HCT116 (cell line): ENCODE data around the gene LRP1. TPM values are rescaled to one million over a fixed set of nuclear protein-coding genes. Genes with fewer than 3 reads are reported as not detected.

Source experiments
- ATAC-seq: fragments of 200-7000 bp; cut with Tn5 transposase; 2 replicates; pipeline ENCODE4 v1.9.1; 2020; ENCODE audit warnings: mild to moderate bottlenecking, moderate library complexity
- BruUV-seq: library from RNA; stranded (reverse); fragments of 400-500 nt; replicated peaks from 2 replicates; lab custom pipeline; 2021; lab: Mats Ljungman, UMichigan
- CTCF ChIA-PET: fragments of 300-600 bp; sonication (Branson Sonifier 250); formaldehyde crosslinking; loops from one replicate; lab custom pipeline; 2021; ENCODE audit warnings: antibody characterized with exemption; lab: Charles Lee
- POLR2A ChIA-PET: fragments of 300-600, 350-600 bp; sonication (Branson Sonifier 250); formaldehyde crosslinking; loops from one replicate; lab custom pipeline; 2021; ENCODE audit warnings: antibody characterized with exemption; lab: Charles Lee
- RAD21 ChIA-PET, 2 experiments: fragments of 300-600 bp; sonication (Branson Sonifier 250); formaldehyde crosslinking; loops; one replicate each; lab custom pipeline; 2023; ENCODE audit warnings: low total read pairs in 2 of 2; ENCODE audit not compliant: uncharacterized antibody in 2 of 2, unreplicated experiment in 2 of 2, low non-redundant PET in 1 of 2; lab: Charles Lee
- DNase-seq: peaks from one replicate; pipeline ENCODE4 v3.0.0-alpha.2; 2010; ENCODE audit warnings: low read depth, low spot score
- H2AFZ ChIP-seq: fragments of 200-600 bp; shearing (Covaris generic), sonication (generic); 2 replicates; pipeline ENCODE4 v1.6.1; 2017; ENCODE audit warnings: low read depth, mixed run types, mixed read lengths, antibody characterized with exemption, low read length; ENCODE audit not compliant: poor library complexity, severe bottlenecking
- H3K27ac ChIP-seq: 2 replicates; pipeline ENCODE4 v1.5.1; 2012; ENCODE audit warnings: low read depth, low read length
- H3K27me3 ChIP-seq: fragments of 200-600 bp; sonication (generic); 2 replicates; pipeline ENCODE4 v1.6.1; 2016; ENCODE audit warnings: mixed run types, low read length, mixed read lengths; ENCODE audit not compliant: insufficient read depth
- H3K36me3 ChIP-seq, 2 experiments: fragments of 200-500 bp in 1 of 2; fragments of 200-600 bp in 1 of 2; sonication (Bioruptor generic) in 1 of 2; sonication (generic) in 1 of 2; 2 replicates each; pipeline versions ENCODE4 v1.5.1 to v1.6.1; 2014 to 2016; ENCODE audit warnings: low read length in 2 of 2, inconsistent platforms in 1 of 2, mixed read lengths in 1 of 2, mixed run types in 1 of 2; ENCODE audit not compliant: insufficient read depth in 2 of 2, control insufficient read depth in 1 of 2
- H3K4me1 ChIP-seq, 2 experiments: fragments of 200-600 bp in 1 of 2; sonication (generic) in 1 of 2; 2 replicates each; pipeline versions ENCODE4 v1.5.1 to v1.6.1; 2012 to 2017; ENCODE audit warnings: low read length in 2 of 2, inconsistent platforms in 1 of 2, mild to moderate bottlenecking in 1 of 2, mixed read lengths in 1 of 2, mixed run types in 1 of 2, moderate library complexity in 1 of 2; ENCODE audit not compliant: insufficient read depth in 2 of 2, control insufficient read depth in 1 of 2
- H3K4me2 ChIP-seq: fragments of 200-600 bp; sonication (generic); 2 replicates; pipeline ENCODE4 v1.6.1; 2017; ENCODE audit warnings: mixed run types, low read length, mixed read lengths
- H3K4me3 ChIP-seq, 2 experiments: fragments of 200-600 bp in 1 of 2; sonication (generic) in 1 of 2; replicated peaks in 1 of 2; 2 replicates each; pipeline ENCODE4 v1.5.1; 2011 to 2016; ENCODE audit warnings: low read length in 2 of 2, control low read depth in 1 of 2, low read depth in 1 of 2, mild to moderate bottlenecking in 1 of 2, mixed read lengths in 1 of 2, mixed run types in 1 of 2
- H3K79me2 ChIP-seq: fragments of 200-600 bp; sonication (generic); 2 replicates; pipeline ENCODE4 v1.6.1; 2017; ENCODE audit warnings: mild to moderate bottlenecking, mixed run types, low read length, moderate library complexity, mixed read lengths; ENCODE audit not compliant: insufficient read depth
- H3K9ac ChIP-seq: fragments of 200-600 bp; sonication (generic); 2 replicates; pipeline ENCODE4 v1.6.1; 2016; ENCODE audit warnings: low read length, mixed read lengths
- H3K9me2 ChIP-seq: fragments of 200-600 bp; sonication (generic), shearing (Covaris generic); 2 replicates; pipeline ENCODE4 v1.6.1; 2017; ENCODE audit warnings: mixed run types, mild to moderate bottlenecking, moderate library complexity; ENCODE audit not compliant: insufficient read depth
- H3K9me3 ChIP-seq, 2 experiments: fragments of 200-500 bp in 1 of 2; fragments of 200-600 bp in 1 of 2; sonication (Bioruptor generic) in 1 of 2; sonication (generic) in 1 of 2; 2 replicates each; pipeline ENCODE4 v1.6.1; 2014 to 2017; ENCODE audit warnings: low read length in 2 of 2, mixed read lengths in 2 of 2, inconsistent platforms in 1 of 2, low read depth in 1 of 2, mild to moderate bottlenecking in 1 of 2, mixed run types in 1 of 2, moderate library complexity in 1 of 2; ENCODE audit not compliant: control insufficient read depth in 1 of 2, insufficient read depth in 1 of 2
- H4K20me1 ChIP-seq: fragments of 200-600 bp; sonication (generic), shearing (Covaris generic); 2 replicates; pipeline ENCODE4 v1.6.1; 2017; ENCODE audit warnings: mixed run types, mild to moderate bottlenecking, moderate library complexity; ENCODE audit not compliant: insufficient read depth
- ELF1 ChIP-seq: IDR thresholded peaks from 2 replicates; pipeline ENCODE4 v1.6.1; 2012; ENCODE audit warnings: low read depth, borderline replicate concordance
- EZH2 ChIP-seq: fragments of 200-600 bp; sonication (generic); IDR thresholded peaks from 2 replicates; pipeline ENCODE4 v1.6.1; 2017; ENCODE audit warnings: antibody characterized with exemption, mixed run types
- EZH2phosphoT487 ChIP-seq: fragments of 200-600 bp; IDR thresholded peaks from 2 replicates; pipeline ENCODE4 v1.6.1; 2018; ENCODE audit warnings: antibody characterized with exemption, borderline replicate concordance
- FOSL1 ChIP-seq: IDR thresholded peaks from 2 replicates; pipeline ENCODE4 v1.6.1; 2012; ENCODE audit warnings: low read depth
- JUND ChIP-seq: IDR thresholded peaks from 2 replicates; pipeline ENCODE4 v1.6.1; 2012
- POLR2A ChIP-seq: IDR thresholded peaks from 2 replicates; pipeline ENCODE4 v1.7.0; 2011; ENCODE audit warnings: borderline replicate concordance; ENCODE audit not compliant: insufficient read depth, insufficient read length; ENCODE audit errors: extremely low read depth
- POLR2AphosphoS5 ChIP-seq: IDR thresholded peaks from 2 replicates; pipeline ENCODE4 v1.6.1; 2011; ENCODE audit warnings: mild to moderate bottlenecking, low read depth, low read length, moderate library complexity
- RAD21 ChIP-seq: IDR thresholded peaks from 2 replicates; pipeline ENCODE4 v1.6.1; 2012; ENCODE audit warnings: low read depth, mild to moderate bottlenecking
- SIN3A ChIP-seq: IDR thresholded peaks from 2 replicates; pipeline ENCODE4 v1.6.1; 2012; ENCODE audit warnings: low read depth
- SP1 ChIP-seq: IDR thresholded peaks from 2 replicates; pipeline ENCODE4 v1.6.1; 2012; ENCODE audit warnings: low read depth
- SRF ChIP-seq: IDR thresholded peaks from 2 replicates; pipeline ENCODE4 v1.6.1; 2012; ENCODE audit warnings: low read depth
- TCF7L2 ChIP-seq: IDR thresholded peaks from 2 replicates; pipeline ENCODE4 v1.7.0; 2011; ENCODE audit warnings: borderline replicate concordance, inconsistent platforms; ENCODE audit not compliant: insufficient read depth, insufficient read length; ENCODE audit errors: extremely low read depth
- YY1 ChIP-seq: IDR thresholded peaks from 2 replicates; pipeline ENCODE4 v1.6.1; 2011; ENCODE audit warnings: low read length, low read depth, moderate library complexity, mild to moderate bottlenecking; ENCODE audit not compliant: insufficient replicate concordance; ENCODE audit errors: extremely low read depth
- ZFX ChIP-seq: fragments of 450-650 bp; IDR thresholded peaks from 2 replicates; pipeline ENCODE4 v1.6.1; 2017
- ZNF274 ChIP-seq: fragments of 200-500 bp; sonication (Bioruptor generic); IDR thresholded peaks from 2 replicates; pipeline ENCODE4 v1.6.1; 2014; ENCODE audit warnings: mild to moderate bottlenecking, low read depth, low read length, inconsistent platforms
- intact Hi-C: fragments of 100-400 bp; cut with micrococcal nuclease; formaldehyde crosslinking; loops from 2 replicates; pipeline ENCODE4 v1.10.0; 2022
- total RNA-seq: library from RNA; stranded (reverse); gene quantifications from one replicate; pipeline ENCODE4 v1.2.1, GENCODE V29; 2021; ENCODE audit not compliant: unreplicated experiment
- TF ChIP-seq, protein P1 (sequence below): IDR thresholded peaks from 2 replicates; pipeline ENCODE4 v1.6.1; 2011; ENCODE audit warnings: mild to moderate bottlenecking, low read length, moderate library complexity; ENCODE audit not compliant: insufficient replicate concordance; ENCODE audit errors: extremely low read depth
- TF ChIP-seq, protein P2 (sequence below): IDR thresholded peaks from 2 replicates; pipeline ENCODE4 v1.6.1; 2012
- TF ChIP-seq, protein P3 (sequence below), 3 experiments: fragments of 200-600 bp in 1 of 3; sonication (generic) in 1 of 3; IDR thresholded peaks in 2 of 3; conservative IDR thresholded peaks in 1 of 3; 2 replicates each; pipeline ENCODE4 v1.5.1; 2012 to 2017; ENCODE audit warnings: low read depth in 2 of 3, low read length in 2 of 3, antibody characterized with exemption in 1 of 3, borderline replicate concordance in 1 of 3, control low read depth in 1 of 3, mild to moderate bottlenecking in 1 of 3, mixed read lengths in 1 of 3, mixed run types in 1 of 3, moderate library complexity in 1 of 3; ENCODE audit not compliant: insufficient read depth in 1 of 3
- TF ChIP-seq, protein P4 (sequence below): IDR thresholded peaks from 2 replicates; pipeline ENCODE4 v1.6.1; 2012; ENCODE audit warnings: low read depth
- TF ChIP-seq, protein P5 (sequence below): IDR thresholded peaks from 2 replicates; pipeline ENCODE4 v1.6.1; 2012

LRP1 gene
- total RNA-seq, 1 experiment from 2014 or later = 12.0 TPM

DNA sequence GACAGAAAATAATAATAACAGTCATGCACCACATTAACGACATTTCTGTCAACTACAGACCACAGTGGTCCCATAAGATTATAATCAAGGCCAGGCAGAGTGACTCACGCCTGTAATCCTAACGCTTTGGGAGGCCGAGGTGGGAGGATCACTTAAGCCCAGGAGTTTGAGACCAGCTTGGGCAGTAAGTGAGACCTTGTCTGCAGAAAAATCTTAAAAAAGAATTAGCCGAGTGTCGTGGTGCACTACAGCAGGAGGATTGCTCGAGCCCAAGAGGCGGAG is 30.8 kb upstream of the LRP1 start:
- no peak for DNase-seq
- no TSS peak for BruUV-seq
- no peak overlapping the region for H3K27ac ChIP-seq
- no peak for ATAC-seq
- no peak overlapping the region for H3K4me2 ChIP-seq
- H3K36me3 ChIP-seq = peaks cover 15 to 17% of the 10 kb centered on the region in 2 experiments; a peak in 3 of 4 replicates
- H3K4me1 ChIP-seq = peaks cover 44 to 62% of the 10 kb centered on the region in 2 experiments
- H2AFZ ChIP-seq = no peak overlapping the region
- CTCF ChIA-PET = interaction anchor here (1.0 kb wide), 1 partner anchor 86 kb away, joined by 4 read pairs; no protein-coding TSS in a partner anchor
- POLR2A ChIA-PET = interaction anchor here (1.6 to 7.8 kb wide), 2 partner anchors 18 to 28 kb away, joined by 3 to 32 read pairs; partner anchors contain the start of gene NEMP1
- peaks cover 5% of the 10 kb centered on the region; the same call in 1 of the 2 replicates for H3K79me2 ChIP-seq
- no peaks in the 10 kb centered on the region for H4K20me1 ChIP-seq
- intact Hi-C loops = no loop called here
- H3K9me3 ChIP-seq = no peaks in the 10 kb centered on the region
- no peak overlapping the region for H3K4me3 ChIP-seq
- H3K9ac ChIP-seq = no peak overlapping the region
- TF ChIP-seq TCF7L2 (no peak), JUND (no peak), POLR2A (no peak), POLR2AphosphoS5 (no peak), EZH2phosphoT487 (no peak), YY1 (no peak), RAD21 (no peak), FOSL1 (no peak), SRF (no peak), ELF1 (no peak), ZNF274 (no peak), SIN3A (no peak), SP1 (no peak), ZFX (no peak), EZH2 (no peak)
- TF ChIP-seq, protein P1, sequence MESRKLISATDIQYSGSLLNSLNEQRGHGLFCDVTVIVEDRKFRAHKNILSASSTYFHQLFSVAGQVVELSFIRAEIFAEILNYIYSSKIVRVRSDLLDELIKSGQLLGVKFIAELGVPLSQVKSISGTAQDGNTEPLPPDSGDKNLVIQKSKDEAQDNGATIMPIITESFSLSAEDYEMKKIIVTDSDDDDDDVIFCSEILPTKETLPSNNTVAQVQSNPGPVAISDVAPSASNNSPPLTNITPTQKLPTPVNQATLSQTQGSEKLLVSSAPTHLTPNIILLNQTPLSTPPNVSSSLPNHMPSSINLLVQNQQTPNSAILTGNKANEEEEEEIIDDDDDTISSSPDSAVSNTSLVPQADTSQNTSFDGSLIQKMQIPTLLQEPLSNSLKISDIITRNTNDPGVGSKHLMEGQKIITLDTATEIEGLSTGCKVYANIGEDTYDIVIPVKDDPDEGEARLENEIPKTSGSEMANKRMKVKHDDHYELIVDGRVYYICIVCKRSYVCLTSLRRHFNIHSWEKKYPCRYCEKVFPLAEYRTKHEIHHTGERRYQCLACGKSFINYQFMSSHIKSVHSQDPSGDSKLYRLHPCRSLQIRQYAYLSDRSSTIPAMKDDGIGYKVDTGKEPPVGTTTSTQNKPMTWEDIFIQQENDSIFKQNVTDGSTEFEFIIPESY = no peak
- TF ChIP-seq, protein P2, sequence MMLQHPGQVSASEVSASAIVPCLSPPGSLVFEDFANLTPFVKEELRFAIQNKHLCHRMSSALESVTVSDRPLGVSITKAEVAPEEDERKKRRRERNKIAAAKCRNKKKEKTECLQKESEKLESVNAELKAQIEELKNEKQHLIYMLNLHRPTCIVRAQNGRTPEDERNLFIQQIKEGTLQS = no peak
- TF ChIP-seq, protein P3, sequence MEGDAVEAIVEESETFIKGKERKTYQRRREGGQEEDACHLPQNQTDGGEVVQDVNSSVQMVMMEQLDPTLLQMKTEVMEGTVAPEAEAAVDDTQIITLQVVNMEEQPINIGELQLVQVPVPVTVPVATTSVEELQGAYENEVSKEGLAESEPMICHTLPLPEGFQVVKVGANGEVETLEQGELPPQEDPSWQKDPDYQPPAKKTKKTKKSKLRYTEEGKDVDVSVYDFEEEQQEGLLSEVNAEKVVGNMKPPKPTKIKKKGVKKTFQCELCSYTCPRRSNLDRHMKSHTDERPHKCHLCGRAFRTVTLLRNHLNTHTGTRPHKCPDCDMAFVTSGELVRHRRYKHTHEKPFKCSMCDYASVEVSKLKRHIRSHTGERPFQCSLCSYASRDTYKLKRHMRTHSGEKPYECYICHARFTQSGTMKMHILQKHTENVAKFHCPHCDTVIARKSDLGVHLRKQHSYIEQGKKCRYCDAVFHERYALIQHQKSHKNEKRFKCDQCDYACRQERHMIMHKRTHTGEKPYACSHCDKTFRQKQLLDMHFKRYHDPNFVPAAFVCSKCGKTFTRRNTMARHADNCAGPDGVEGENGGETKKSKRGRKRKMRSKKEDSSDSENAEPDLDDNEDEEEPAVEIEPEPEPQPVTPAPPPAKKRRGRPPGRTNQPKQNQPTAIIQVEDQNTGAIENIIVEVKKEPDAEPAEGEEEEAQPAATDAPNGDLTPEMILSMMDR (IDR thresholded peaks at IDR 0.05 in 2 of 3, conservative IDR thresholded peaks at IDR 0.05 in 1 of 3; ENCODE audit: borderline replicate concordance in 1 of 3, insufficient read depth in 1 of 3, low read depth in 2 of 3, low read length in 2 of 3) = no peak
- TF ChIP-seq, protein P4, sequence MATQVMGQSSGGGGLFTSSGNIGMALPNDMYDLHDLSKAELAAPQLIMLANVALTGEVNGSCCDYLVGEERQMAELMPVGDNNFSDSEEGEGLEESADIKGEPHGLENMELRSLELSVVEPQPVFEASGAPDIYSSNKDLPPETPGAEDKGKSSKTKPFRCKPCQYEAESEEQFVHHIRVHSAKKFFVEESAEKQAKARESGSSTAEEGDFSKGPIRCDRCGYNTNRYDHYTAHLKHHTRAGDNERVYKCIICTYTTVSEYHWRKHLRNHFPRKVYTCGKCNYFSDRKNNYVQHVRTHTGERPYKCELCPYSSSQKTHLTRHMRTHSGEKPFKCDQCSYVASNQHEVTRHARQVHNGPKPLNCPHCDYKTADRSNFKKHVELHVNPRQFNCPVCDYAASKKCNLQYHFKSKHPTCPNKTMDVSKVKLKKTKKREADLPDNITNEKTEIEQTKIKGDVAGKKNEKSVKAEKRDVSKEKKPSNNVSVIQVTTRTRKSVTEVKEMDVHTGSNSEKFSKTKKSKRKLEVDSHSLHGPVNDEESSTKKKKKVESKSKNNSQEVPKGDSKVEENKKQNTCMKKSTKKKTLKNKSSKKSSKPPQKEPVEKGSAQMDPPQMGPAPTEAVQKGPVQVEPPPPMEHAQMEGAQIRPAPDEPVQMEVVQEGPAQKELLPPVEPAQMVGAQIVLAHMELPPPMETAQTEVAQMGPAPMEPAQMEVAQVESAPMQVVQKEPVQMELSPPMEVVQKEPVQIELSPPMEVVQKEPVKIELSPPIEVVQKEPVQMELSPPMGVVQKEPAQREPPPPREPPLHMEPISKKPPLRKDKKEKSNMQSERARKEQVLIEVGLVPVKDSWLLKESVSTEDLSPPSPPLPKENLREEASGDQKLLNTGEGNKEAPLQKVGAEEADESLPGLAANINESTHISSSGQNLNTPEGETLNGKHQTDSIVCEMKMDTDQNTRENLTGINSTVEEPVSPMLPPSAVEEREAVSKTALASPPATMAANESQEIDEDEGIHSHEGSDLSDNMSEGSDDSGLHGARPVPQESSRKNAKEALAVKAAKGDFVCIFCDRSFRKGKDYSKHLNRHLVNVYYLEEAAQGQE = no peak
- TF ChIP-seq, protein P5, sequence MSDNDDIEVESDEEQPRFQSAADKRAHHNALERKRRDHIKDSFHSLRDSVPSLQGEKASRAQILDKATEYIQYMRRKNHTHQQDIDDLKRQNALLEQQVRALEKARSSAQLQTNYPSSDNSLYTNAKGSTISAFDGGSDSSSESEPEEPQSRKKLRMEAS = no peak
- TF ChIP-seq, all 23 proteins: peak for 0
- RAD21 ChIA-PET = no interaction called here
- no peaks in the 10 kb centered on the region for H3K27me3 ChIP-seq
- H3K9me2 ChIP-seq = no peaks in the 10 kb centered on the region
